Ovary (tissue), 3 donors: ENCODE data around the gene OPN5.

Experiments
- CTCF ChIP-seq, 3 donors: fragments of 450-650 bp in 2 of 3; fragments of 200-600 bp in 1 of 3; IDR thresholded peaks; one replicate each; pipeline versions ENCODE4 v1.5.1 to v1.8.0; 2016 to 2022; ENCODE audit warnings: antibody characterized with exemption in 3 of 3, mild to moderate bottlenecking in 1 of 3
- EP300 ChIP-seq: sonication (generic); formaldehyde crosslinking; IDR thresholded peaks from one replicate; pipeline ENCODE4 v1.6.1; 2017; ENCODE audit warnings: antibody characterized with exemption
- POLR2A ChIP-seq: fragments of 450-650 bp; IDR thresholded peaks from one replicate; pipeline ENCODE4 v1.6.1; 2017; ENCODE audit warnings: antibody characterized with exemption, mild to moderate bottlenecking, moderate library complexity
- donor health status: DM: no; HTN: no; CAD: no.

GRCh38 chr6:47741807-47742206, 40.0 kb upstream of the OPN5 start:
- TF ChIP-seq CTCF (IDR thresholded peaks at IDR 0.05) (no peak), POLR2A (no peak), EP300 (no peak)
